ENCODE results near the gene FAM89B. TPM values are rescaled to one million over a fixed set of nuclear protein-coding genes. Genes with fewer than 3 reads are reported as not detected.

FAM89B gene
- total and polyA plus RNA-seq, 2 donors (not counting 1 experiment from before 2014, with no cell fraction given), result 17.5 to 18.2 TPM

GRCh38 chr11:65535102-65535501 lies 37.2 kb upstream of the FAM89B start:
- no peak for DNase-seq (ENCODE audit: low read depth in 2 of 2)
- no peak overlapping the region for H3K27ac ChIP-seq (ENCODE audit: insufficient read depth, low read length)
- no peak overlapping the region for H3K9ac ChIP-seq (ENCODE audit: insufficient read depth, low read length)
- no peaks in the 10 kb centered on the region for H4K20me1 ChIP-seq (ENCODE audit: control insufficient read depth, extremely low read depth, insufficient read depth, low read length)
- no peak overlapping the region for H3K4me3 ChIP-seq (replicated peaks in 1 of 4; ENCODE audit: control extremely low read depth in 1 of 4, insufficient read depth in 1 of 4, low read depth in 3 of 4, low read length in 4 of 4)
- no peaks in the 10 kb centered on the region for H3K79me2 ChIP-seq (ENCODE audit: control insufficient read depth, insufficient read depth, low read length)
- no peak overlapping the region for H2AFZ ChIP-seq (ENCODE audit: low read length)
- no peak overlapping the region for H3K4me2 ChIP-seq (ENCODE audit: extremely low read depth, insufficient read depth, low read length)
- H3K4me1 ChIP-seq (ENCODE audit: control insufficient read depth, extremely low read depth, insufficient read depth, low read length), result no peaks in the 10 kb centered on the region
- H3K9me3 ChIP-seq (ENCODE audit: control insufficient read depth, insufficient read depth, low read depth, low read length), result no peaks in the 10 kb centered on the region
- no peak for TF ChIP-seq EZH2 (IDR thresholded peaks at IDR 0.05; ENCODE audit: low read length, missing control alignments)
- TF ChIP-seq CTCF (conservative IDR thresholded peaks at IDR 0.05 in 1 of 2, IDR thresholded peaks at IDR 0.05 in 1 of 2; ENCODE audit: low read depth in 1 of 2, low read length in 2 of 2), result no peak
- no peaks in the 10 kb centered on the region for H3K27me3 ChIP-seq (ENCODE audit: control insufficient read depth, insufficient read depth, low read length)
- peaks cover 64% of the 10 kb centered on the region for H3K36me3 ChIP-seq (ENCODE audit: control insufficient read depth, insufficient read depth, low read length)

DNA sequence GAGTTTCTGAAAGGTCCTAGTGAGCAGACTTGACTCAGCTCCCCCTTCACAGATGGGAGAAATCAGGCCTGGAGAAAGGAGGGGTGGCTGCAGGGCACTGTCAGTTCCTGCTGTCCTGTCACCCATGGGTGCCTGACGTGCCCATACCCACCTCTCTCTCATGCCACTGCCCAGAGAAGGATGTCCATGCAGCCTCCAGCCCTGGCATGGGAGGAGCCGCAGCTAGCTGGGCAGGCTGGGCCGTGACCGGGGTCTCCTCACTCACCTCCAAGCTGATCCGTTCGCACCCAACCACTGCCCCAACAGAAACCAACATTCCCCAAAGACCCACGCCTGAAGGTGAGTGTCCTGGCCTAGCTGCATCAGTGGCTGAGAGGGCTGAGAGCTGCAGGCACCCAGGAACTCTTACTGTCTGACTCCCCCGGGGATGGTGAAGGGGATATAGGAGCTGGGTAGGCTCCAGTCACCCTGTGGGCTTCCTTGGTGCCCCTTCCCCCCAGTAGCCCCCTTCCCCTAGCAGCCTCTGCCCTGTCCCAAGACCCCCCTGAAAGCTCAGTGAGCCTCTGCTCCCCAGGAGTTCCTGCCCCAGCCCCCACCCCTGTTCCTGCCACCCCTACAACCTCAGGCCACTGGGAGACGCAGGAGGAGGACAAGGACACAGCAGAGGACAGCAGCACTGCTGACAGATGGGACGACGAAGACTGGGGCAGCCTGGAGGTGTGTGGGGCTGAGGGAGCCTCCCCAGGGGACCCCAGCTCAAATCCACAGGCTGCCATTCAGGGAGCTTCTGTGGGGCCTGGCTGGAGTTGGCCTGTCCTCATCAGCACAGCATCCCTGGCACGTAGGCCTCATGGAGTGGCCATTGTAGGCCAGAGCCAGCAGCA lies 35.7 kb upstream of the FAM89B start:
- no peak overlapping the region for H3K27ac ChIP-seq (ENCODE audit: insufficient read depth, low read length)
- no peak for DNase-seq (ENCODE audit: low read depth in 2 of 2)
- no peaks in the 10 kb centered on the region for H4K20me1 ChIP-seq (ENCODE audit: control insufficient read depth, extremely low read depth, insufficient read depth, low read length)
- no peak overlapping the region for H3K4me2 ChIP-seq (ENCODE audit: extremely low read depth, insufficient read depth, low read length)
- TF ChIP-seq EZH2 (IDR thresholded peaks at IDR 0.05; ENCODE audit: low read length, missing control alignments), result no peak
- no peak for TF ChIP-seq CTCF (conservative IDR thresholded peaks at IDR 0.05 in 1 of 2, IDR thresholded peaks at IDR 0.05 in 1 of 2; ENCODE audit: low read depth in 1 of 2, low read length in 2 of 2)
- peaks cover 8% of the 10 kb centered on the region for H3K4me1 ChIP-seq (ENCODE audit: control insufficient read depth, extremely low read depth, insufficient read depth, low read length)
- H3K9ac ChIP-seq (ENCODE audit: insufficient read depth, low read length), result no peak overlapping the region
- no peak overlapping the region for H2AFZ ChIP-seq (ENCODE audit: low read length)
- H3K79me2 ChIP-seq (ENCODE audit: control insufficient read depth, insufficient read depth, low read length), result no peaks in the 10 kb centered on the region
- H3K4me3 ChIP-seq (replicated peaks in 1 of 4; ENCODE audit: control extremely low read depth in 1 of 4, insufficient read depth in 1 of 4, low read depth in 3 of 4, low read length in 4 of 4), result no peak overlapping the region
- no peaks in the 10 kb centered on the region for H3K9me3 ChIP-seq (ENCODE audit: control insufficient read depth, insufficient read depth, low read depth, low read length)
- no peaks in the 10 kb centered on the region for H3K27me3 ChIP-seq (ENCODE audit: control insufficient read depth, insufficient read depth, low read length)
- H3K36me3 ChIP-seq (ENCODE audit: control insufficient read depth, insufficient read depth, low read length), result peaks cover 49% of the 10 kb centered on the region

DNA sequence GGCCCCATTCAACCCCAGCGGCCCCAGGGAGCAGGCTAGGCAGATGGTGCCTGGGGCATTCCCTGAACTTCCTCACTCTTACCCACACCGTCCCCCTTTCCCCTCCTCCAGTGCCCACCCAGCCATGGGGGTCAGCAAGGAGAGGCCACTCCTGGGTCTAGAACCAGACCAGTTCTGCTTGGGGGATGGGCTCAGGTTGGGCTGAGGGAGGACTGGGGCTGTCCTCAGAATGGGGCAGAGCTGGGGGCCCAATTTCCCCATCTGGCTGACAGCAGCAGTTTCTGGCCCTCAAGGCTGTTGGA lies 35.1 kb upstream of the FAM89B start:
- no peaks in the 10 kb centered on the region for H3K9me3 ChIP-seq (ENCODE audit: control insufficient read depth, insufficient read depth, low read depth, low read length)
- H3K4me1 ChIP-seq (ENCODE audit: control insufficient read depth, extremely low read depth, insufficient read depth, low read length), result peaks cover 8% of the 10 kb centered on the region
- no peak overlapping the region for H3K4me2 ChIP-seq (ENCODE audit: extremely low read depth, insufficient read depth, low read length)
- TF ChIP-seq EZH2 (IDR thresholded peaks at IDR 0.05; ENCODE audit: low read length, missing control alignments) (no peak), CTCF (conservative IDR thresholded peaks at IDR 0.05 in 1 of 2, IDR thresholded peaks at IDR 0.05 in 1 of 2; ENCODE audit: low read depth in 1 of 2, low read length in 2 of 2) (no peak)
- H3K27me3 ChIP-seq (ENCODE audit: control insufficient read depth, insufficient read depth, low read length), result no peaks in the 10 kb centered on the region
- DNase-seq (ENCODE audit: low read depth in 2 of 2), result no peak
- no peak overlapping the region for H2AFZ ChIP-seq (ENCODE audit: low read length)
- H4K20me1 ChIP-seq (ENCODE audit: control insufficient read depth, extremely low read depth, insufficient read depth, low read length), result no peaks in the 10 kb centered on the region
- no peaks in the 10 kb centered on the region for H3K79me2 ChIP-seq (ENCODE audit: control insufficient read depth, insufficient read depth, low read length)
- H3K36me3 ChIP-seq (ENCODE audit: control insufficient read depth, insufficient read depth, low read length), result peaks cover 48% of the 10 kb centered on the region
- no peak overlapping the region for H3K4me3 ChIP-seq (replicated peaks in 1 of 4; ENCODE audit: control extremely low read depth in 1 of 4, insufficient read depth in 1 of 4, low read depth in 3 of 4, low read length in 4 of 4)
- no peak overlapping the region for H3K27ac ChIP-seq (ENCODE audit: insufficient read depth, low read length)
- no peak overlapping the region for H3K9ac ChIP-seq (ENCODE audit: insufficient read depth, low read length)

Data from fibroblast of lung (primary cell).